A549 (cell line): ENCODE results near the gene ETV7. TPM values are rescaled to one million over a fixed set of nuclear protein-coding genes. Genes with fewer than 3 reads are reported as not detected.

Experiments
- ATAC-seq, 2 experiments: fragments of 200-7000 bp in 1 of 2; fragments of >200 bp in 1 of 2; cut with Nextera tagmentation in 1 of 2; cut with Tn5 transposase in 1 of 2; 3 replicates each; pipeline versions ENCODE4 v1.8.0 to v1.9.1; 2018 to 2020; ENCODE audit warnings: mild to moderate bottlenecking in 1 of 2, moderate library complexity in 1 of 2
- CTCF ChIA-PET: fragments of 300-600 bp; sonication (Branson Sonifier 250); formaldehyde crosslinking; extraction: SDS; loops from one replicate; lab custom pipeline; 2021; ENCODE audit warnings: antibody characterized with exemption, inconsistent platforms; lab: Yijun Ruan, JAX
- POLR2A ChIA-PET: fragments of 350-600 bp; formaldehyde crosslinking; extraction: SDS; loops from one replicate; lab custom pipeline; 2021; ENCODE audit warnings: antibody characterized with exemption, inconsistent platforms; lab: Yijun Ruan, JAX
- DNase-seq, 2 experiments: peaks; one replicate each; pipeline versions ENCODE4 v3.0.0 to v3.0.0-alpha.2; 2011 to 2016; ENCODE audit warnings: low read depth in 1 of 2, low spot score in 1 of 2
- FAIRE-seq: peaks from 2 replicates; lab custom pipeline; 2011; peaks lifted over from hg19 to GRCh38; lab: Jason Lieb, UNC
- H3K27ac ChIP-seq, 2 experiments: fragments of >200 bp; sonication (Bioruptor Twin); formaldehyde crosslinking; 3 replicates each; pipeline ENCODE4 v1.5.1; 2016 to 2017
- H3K4me1 ChIP-seq: fragments of >200 bp; sonication (Bioruptor Twin); formaldehyde crosslinking; 3 replicates; pipeline ENCODE4 v1.6.1; 2016
- H3K4me2 ChIP-seq: fragments of >200 bp; sonication (Bioruptor Twin); formaldehyde crosslinking; 3 replicates; pipeline ENCODE4 v1.6.1; 2016
- H3K4me3 ChIP-seq: fragments of >200 bp; sonication (Bioruptor Twin); formaldehyde crosslinking; 3 replicates; pipeline ENCODE4 v1.5.1; 2016
- H3K9me3 ChIP-seq: fragments of >200 bp; sonication (Bioruptor Twin); formaldehyde crosslinking; 3 replicates; pipeline ENCODE4 v1.6.1; 2016
- BHLHE40 ChIP-seq: IDR thresholded peaks from 2 replicates; pipeline ENCODE4 v1.6.1; 2012; ENCODE audit warnings: low read depth, low read length, inconsistent platforms
- CEBPB ChIP-seq, 2 experiments: fragments of >200 bp in 1 of 2; sonication (Bioruptor Twin) in 1 of 2; formaldehyde crosslinking in 1 of 2; IDR thresholded peaks; 2 replicates each; pipeline ENCODE4 v1.6.1; 2012 to 2016
- CHD4 ChIP-seq: fragments of 200-600 bp; sonication (generic); IDR thresholded peaks from 2 replicates; pipeline ENCODE4 v1.6.1; 2016; ENCODE audit warnings: antibody characterized with exemption, mild to moderate bottlenecking, borderline replicate concordance
- EHF ChIP-seq: fragments of 250-450 bp; sonication (Bioruptor Pico); IDR thresholded peaks from 2 replicates; pipeline ENCODE4 v1.5.0; 2020; ENCODE audit warnings: mild to moderate bottlenecking
- FOSL2 ChIP-seq, 2 experiments: fragments of 450-650 bp in 1 of 2; fragments of >200 bp in 1 of 2; sonication (Bioruptor Twin) in 1 of 2; formaldehyde crosslinking; IDR thresholded peaks; 2 replicates each; pipeline versions ENCODE4 v1.5.0 to v1.6.1; 2016 to 2020; ENCODE audit warnings: mild to moderate bottlenecking in 1 of 2, moderate library complexity in 1 of 2
- GATA3 ChIP-seq: IDR thresholded peaks from 2 replicates; pipeline ENCODE4 v1.6.1; 2012; ENCODE audit warnings: borderline replicate concordance
- HEYL ChIP-seq: fragments of 250-450 bp; sonication (Bioruptor Pico); IDR thresholded peaks from 2 replicates; pipeline ENCODE4 v1.8.0; 2021; ENCODE audit warnings: mild to moderate bottlenecking, moderate library complexity
- HOXB13 ChIP-seq: fragments of 250-450 bp; sonication (Bioruptor Pico); IDR thresholded peaks from 2 replicates; pipeline ENCODE4 v1.5.0; 2020; ENCODE audit warnings: low read depth, mild to moderate bottlenecking, moderate library complexity
- HOXB5 ChIP-seq: fragments of 250-450 bp; sonication (Bioruptor Pico); IDR thresholded peaks from 2 replicates; pipeline ENCODE4 v1.5.0; 2020; ENCODE audit warnings: mild to moderate bottlenecking, moderate library complexity
- JUNB ChIP-seq: fragments of >200 bp; sonication (Bioruptor Twin); formaldehyde crosslinking; IDR thresholded peaks from 2 replicates; pipeline ENCODE4 v1.6.1; 2016
- KDM5A ChIP-seq: fragments of 200-600 bp; sonication (generic); IDR thresholded peaks from 2 replicates; pipeline ENCODE4 v1.6.1; 2016; ENCODE audit warnings: antibody characterized with exemption, mild to moderate bottlenecking
- PHF8 ChIP-seq: fragments of 200-600 bp; sonication (generic); IDR thresholded peaks from 2 replicates; pipeline ENCODE4 v1.6.1; 2016; ENCODE audit warnings: low read depth, mild to moderate bottlenecking, antibody characterized with exemption, moderate library complexity, borderline replicate concordance
- POLR2A ChIP-seq: IDR thresholded peaks from 2 replicates; pipeline ENCODE4 v1.6.1; 2012; ENCODE audit warnings: mild to moderate bottlenecking, low read length
- POLR2AphosphoS2 ChIP-seq: conservative IDR thresholded peaks from 2 replicates; pipeline ENCODE4 v1.6.1; 2012; ENCODE audit warnings: low read length, improper control_type of control experiment, inconsistent platforms
- RCOR1 ChIP-seq: fragments of 150-350 bp; IDR thresholded peaks from 2 replicates; pipeline ENCODE4 v1.6.1; 2014; ENCODE audit warnings: antibody characterized with exemption, low read length, low read depth
- RFX5 ChIP-seq: fragments of 450-650 bp; IDR thresholded peaks from 2 replicates; pipeline ENCODE4 v1.7.1; 2014; ENCODE audit warnings: antibody characterized with exemption, mild to moderate bottlenecking, moderate library complexity
- ZFP36 ChIP-seq: fragments of 450-650 bp; IDR thresholded peaks from 2 replicates; pipeline ENCODE4 v1.6.1; 2014; ENCODE audit warnings: borderline replicate concordance; ENCODE audit not compliant: partially characterized antibody
- ZSCAN20 ChIP-seq: fragments of 250-450 bp; sonication (Bioruptor Pico); IDR thresholded peaks from 2 replicates; pipeline ENCODE4 v1.8.0; 2022; ENCODE audit warnings: mild to moderate bottlenecking, moderate library complexity
- WGBS: methylation state at CpG from one replicate; pipeline ENCODE4 v1.1.6; 2017; ENCODE audit errors: missing lambda C conversion rate; 5-methylcytosine and 5-hydroxymethylcytosine counted together
- polyA plus RNA-seq, 4 experiments: library from polyadenylated mRNA; depleted of rRNA in 3 of 4; stranded (reverse); fragments of >200 nt; fragmentation: RNase III in 1 of 4; extraction: RNeasy Plus Mini Kit Qiagen cat#74134 plus additional on column Dnase treatment in 1 of 4; gene quantifications; 2 replicates in 3 of 4; 3 replicates in 1 of 4; pipeline ENCODE4 v1.2.3, GENCODE V29; 2011 to 2017
- TF ChIP-seq, protein P1 (sequence below): fragments of 200-600 bp; sonication (generic); IDR thresholded peaks from 2 replicates; pipeline ENCODE4 v1.6.1; 2016; ENCODE audit warnings: antibody characterized with exemption, mild to moderate bottlenecking, moderate library complexity
- TF ChIP-seq, protein P2 (sequence below): IDR thresholded peaks from 2 replicates; pipeline ENCODE4 v1.6.1; 2012
- TF ChIP-seq, protein P3 (sequence below): fragments of 250-450 bp; sonication (Bioruptor Pico); IDR thresholded peaks from 2 replicates; pipeline ENCODE4 v1.5.0; 2020; ENCODE audit warnings: low read depth, mild to moderate bottlenecking, moderate library complexity
- TF ChIP-seq, protein P4 (sequence below): fragments of 450-650 bp; IDR thresholded peaks from 2 replicates; pipeline ENCODE4 v1.6.1; 2014; ENCODE audit warnings: antibody characterized with exemption
- TF ChIP-seq, protein P5 (sequence below): fragments of 250-450 bp; sonication (Bioruptor Pico); IDR thresholded peaks from 2 replicates; pipeline ENCODE4 v1.5.0; 2021; ENCODE audit warnings: mild to moderate bottlenecking, moderate library complexity, borderline replicate concordance

Gene ETV7
- polyA plus RNA-seq, 2 of the 4 experiments (the other 2 are of a cell fraction): 0.05 TPM; not detected in 1

DNA sequence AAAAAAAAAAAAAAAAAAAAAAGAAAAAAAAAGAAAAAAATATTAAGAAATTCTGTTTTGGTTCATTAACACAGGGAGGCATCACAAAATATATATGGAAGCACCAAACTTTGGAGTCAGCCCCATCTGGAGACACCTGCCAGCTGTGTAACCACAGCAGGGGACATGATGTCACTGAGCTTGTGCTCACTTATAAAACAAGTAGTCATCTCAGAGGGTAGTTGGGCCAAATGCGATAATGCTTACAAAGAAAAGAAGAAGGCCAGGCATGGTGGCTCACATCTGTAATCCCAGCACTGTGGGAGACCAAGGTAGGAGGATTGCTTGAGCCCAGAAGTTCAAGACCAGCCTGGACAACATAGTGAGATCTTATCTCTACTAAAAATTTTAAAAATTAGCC is 49.7 kb downstream of the ETV7 start:
- FAIRE-seq: no peak
- Histone ChIP-seq H3K27ac (no peak overlapping the region), H3K4me2 (no peak overlapping the region)
- no peak for DNase-seq
- no peak for ATAC-seq
- no peak for TF ChIP-seq BHLHE40
- TF ChIP-seq, protein P1, sequence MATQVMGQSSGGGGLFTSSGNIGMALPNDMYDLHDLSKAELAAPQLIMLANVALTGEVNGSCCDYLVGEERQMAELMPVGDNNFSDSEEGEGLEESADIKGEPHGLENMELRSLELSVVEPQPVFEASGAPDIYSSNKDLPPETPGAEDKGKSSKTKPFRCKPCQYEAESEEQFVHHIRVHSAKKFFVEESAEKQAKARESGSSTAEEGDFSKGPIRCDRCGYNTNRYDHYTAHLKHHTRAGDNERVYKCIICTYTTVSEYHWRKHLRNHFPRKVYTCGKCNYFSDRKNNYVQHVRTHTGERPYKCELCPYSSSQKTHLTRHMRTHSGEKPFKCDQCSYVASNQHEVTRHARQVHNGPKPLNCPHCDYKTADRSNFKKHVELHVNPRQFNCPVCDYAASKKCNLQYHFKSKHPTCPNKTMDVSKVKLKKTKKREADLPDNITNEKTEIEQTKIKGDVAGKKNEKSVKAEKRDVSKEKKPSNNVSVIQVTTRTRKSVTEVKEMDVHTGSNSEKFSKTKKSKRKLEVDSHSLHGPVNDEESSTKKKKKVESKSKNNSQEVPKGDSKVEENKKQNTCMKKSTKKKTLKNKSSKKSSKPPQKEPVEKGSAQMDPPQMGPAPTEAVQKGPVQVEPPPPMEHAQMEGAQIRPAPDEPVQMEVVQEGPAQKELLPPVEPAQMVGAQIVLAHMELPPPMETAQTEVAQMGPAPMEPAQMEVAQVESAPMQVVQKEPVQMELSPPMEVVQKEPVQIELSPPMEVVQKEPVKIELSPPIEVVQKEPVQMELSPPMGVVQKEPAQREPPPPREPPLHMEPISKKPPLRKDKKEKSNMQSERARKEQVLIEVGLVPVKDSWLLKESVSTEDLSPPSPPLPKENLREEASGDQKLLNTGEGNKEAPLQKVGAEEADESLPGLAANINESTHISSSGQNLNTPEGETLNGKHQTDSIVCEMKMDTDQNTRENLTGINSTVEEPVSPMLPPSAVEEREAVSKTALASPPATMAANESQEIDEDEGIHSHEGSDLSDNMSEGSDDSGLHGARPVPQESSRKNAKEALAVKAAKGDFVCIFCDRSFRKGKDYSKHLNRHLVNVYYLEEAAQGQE: no peak
- no peak for TF ChIP-seq ZSCAN20 (CRISPR knock-in tag)
- TF ChIP-seq CEBPB (IDR thresholded peaks at IDR 0.05): no peak
- TF ChIP-seq, protein P2, sequence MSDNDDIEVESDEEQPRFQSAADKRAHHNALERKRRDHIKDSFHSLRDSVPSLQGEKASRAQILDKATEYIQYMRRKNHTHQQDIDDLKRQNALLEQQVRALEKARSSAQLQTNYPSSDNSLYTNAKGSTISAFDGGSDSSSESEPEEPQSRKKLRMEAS: no peak
- TF ChIP-seq ZFP36: no peak
- no peak for TF ChIP-seq GATA3
- no peak for TF ChIP-seq CHD4
- TF ChIP-seq, all 56 proteins: peak for 0
- no peaks in the 10 kb centered on the region for H3K4me1 ChIP-seq
- H3K9me3 ChIP-seq: no peaks in the 10 kb centered on the region
- ChIA-PET POLR2A (no interaction called here), CTCF (interaction anchor here (0.6 kb wide), 1 partner anchor 109 kb away, joined by 3 read pairs; no protein-coding TSS in a partner anchor)
- no peak overlapping the region for H3K4me3 ChIP-seq
- 100% methylated on average over 1 of the region's 1 CpG for WGBS

DNA sequence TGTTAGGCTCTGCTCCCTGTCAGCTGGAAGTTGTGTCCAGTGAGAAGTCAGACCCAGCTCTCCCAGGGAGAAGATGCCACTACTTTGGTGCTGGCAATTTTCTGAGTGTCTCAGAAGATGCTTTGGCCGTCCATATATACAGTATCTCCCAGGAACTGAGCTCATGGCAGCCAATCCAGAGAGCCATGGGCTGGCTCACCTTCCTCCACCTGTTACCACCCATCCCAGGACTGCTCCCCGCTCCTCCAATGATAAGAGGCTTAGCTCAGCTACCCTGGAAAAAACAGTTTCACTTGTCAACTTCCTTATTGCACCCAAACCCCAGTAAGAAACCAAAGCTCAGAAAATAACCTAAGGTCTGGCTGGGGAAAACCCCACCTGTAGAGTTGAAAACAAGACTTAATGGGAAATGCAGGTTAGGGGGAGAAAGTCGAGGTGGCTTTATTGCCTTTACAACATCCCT is 50.7 kb downstream of the ETV7 start, which contains the start of gene BNIP5:
Gene BNIP5 (minus strand): TSS at position 110 of the 463 bp plus-strand sequence. CDS start 6,198 bp downstream, outside the sequence.
- no peaks in the 10 kb centered on the region for H3K9me3 ChIP-seq
- ATAC-seq (no peak), DNase-seq (no peak)
- H3K4me3 ChIP-seq: no peak within 1 kb of the TSS
- TF ChIP-seq, protein P2: no peak
- TF ChIP-seq, protein P3, sequence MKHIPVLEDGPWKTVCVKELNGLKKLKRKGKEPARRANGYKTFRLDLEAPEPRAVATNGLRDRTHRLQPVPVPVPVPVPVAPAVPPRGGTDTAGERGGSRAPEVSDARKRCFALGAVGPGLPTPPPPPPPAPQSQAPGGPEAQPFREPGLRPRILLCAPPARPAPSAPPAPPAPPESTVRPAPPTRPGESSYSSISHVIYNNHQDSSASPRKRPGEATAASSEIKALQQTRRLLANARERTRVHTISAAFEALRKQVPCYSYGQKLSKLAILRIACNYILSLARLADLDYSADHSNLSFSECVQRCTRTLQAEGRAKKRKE (CRISPR knock-in tag): no peak
- TF ChIP-seq HOXB5: no peak
- TF ChIP-seq, protein P4, sequence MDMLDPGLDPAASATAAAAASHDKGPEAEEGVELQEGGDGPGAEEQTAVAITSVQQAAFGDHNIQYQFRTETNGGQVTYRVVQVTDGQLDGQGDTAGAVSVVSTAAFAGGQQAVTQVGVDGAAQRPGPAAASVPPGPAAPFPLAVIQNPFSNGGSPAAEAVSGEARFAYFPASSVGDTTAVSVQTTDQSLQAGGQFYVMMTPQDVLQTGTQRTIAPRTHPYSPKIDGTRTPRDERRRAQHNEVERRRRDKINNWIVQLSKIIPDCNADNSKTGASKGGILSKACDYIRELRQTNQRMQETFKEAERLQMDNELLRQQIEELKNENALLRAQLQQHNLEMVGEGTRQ: no peak
- TF ChIP-seq HOXB13 (CRISPR knock-in tag): no peak
- no peak for TF ChIP-seq ZSCAN20 (CRISPR knock-in tag)
- no peak for TF ChIP-seq HEYL
- TF ChIP-seq FOSL2 (IDR thresholded peaks at IDR 0.05): no peak
- TF ChIP-seq FOSL2 (CRISPR knock-in tag; IDR thresholded peaks at IDR 0.05): no peak
- TF ChIP-seq JUNB: no peak
- TF ChIP-seq POLR2A: no peak
- TF ChIP-seq, protein P1: no peak
- TF ChIP-seq RCOR1: no peak
- TF ChIP-seq KDM5A: no peak
- no peak for TF ChIP-seq RFX5
- no peak for TF ChIP-seq BHLHE40
- no peak for TF ChIP-seq POLR2AphosphoS2
- TF ChIP-seq, protein P5, sequence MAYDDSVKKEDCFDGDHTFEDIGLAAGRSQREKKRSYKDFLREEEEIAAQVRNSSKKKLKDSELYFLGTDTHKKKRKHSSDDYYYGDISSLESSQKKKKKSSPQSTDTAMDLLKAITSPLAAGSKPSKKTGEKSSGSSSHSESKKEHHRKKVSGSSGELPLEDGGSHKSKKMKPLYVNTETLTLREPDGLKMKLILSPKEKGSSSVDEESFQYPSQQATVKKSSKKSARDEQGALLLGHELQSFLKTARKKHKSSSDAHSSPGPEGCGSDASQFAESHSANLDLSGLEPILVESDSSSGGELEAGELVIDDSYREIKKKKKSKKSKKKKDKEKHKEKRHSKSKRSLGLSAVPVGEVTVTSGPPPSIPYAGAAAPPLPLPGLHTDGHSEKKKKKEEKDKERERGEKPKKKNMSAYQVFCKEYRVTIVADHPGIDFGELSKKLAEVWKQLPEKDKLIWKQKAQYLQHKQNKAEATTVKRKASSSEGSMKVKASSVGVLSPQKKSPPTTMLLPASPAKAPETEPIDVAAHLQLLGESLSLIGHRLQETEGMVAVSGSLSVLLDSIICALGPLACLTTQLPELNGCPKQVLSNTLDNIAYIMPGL (CRISPR knock-in tag): no peak
- TF ChIP-seq EHF: no peak
- TF ChIP-seq PHF8: no peak
- TF ChIP-seq, all 56 proteins: peak for 0
- Histone ChIP-seq H3K27ac (no peak within 1 kb of the TSS), H3K4me1 (no peaks in the 10 kb centered on the region), H3K4me2 (no peak within 1 kb of the TSS)
- ChIA-PET CTCF (no interaction called here), POLR2A (no interaction called here)
- WGBS: 14% methylated on average over 2 of the region's 3 CpGs
- FAIRE-seq: no peak
